KBM-7 (cell line): ENCODE measurements around the gene DBNDD1.
A peak's percentile ranks its signal among the peaks of the same experiment; 100 is the strongest.
"Not testable (repeated sequence)": the region's sequence is repeated elsewhere in the genome, so short reads cannot be mapped to it uniquely, and the experiment has no call there.

Experiments used
- DNase-seq: peaks from one replicate; pipeline ENCODE4 v3.0.0-alpha.2; 2015
- in situ Hi-C: fragments of 300-500 bp; cut with MboI; formaldehyde crosslinking; loops from 2 replicates; pipeline ENCODE4 v1.14.3; 2020; ENCODE audit warnings: low sequenced_read_pairs, low pct_unique_long_range_greater_than_20kb, mixed read lengths

DBNDD1 gene

DNA sequence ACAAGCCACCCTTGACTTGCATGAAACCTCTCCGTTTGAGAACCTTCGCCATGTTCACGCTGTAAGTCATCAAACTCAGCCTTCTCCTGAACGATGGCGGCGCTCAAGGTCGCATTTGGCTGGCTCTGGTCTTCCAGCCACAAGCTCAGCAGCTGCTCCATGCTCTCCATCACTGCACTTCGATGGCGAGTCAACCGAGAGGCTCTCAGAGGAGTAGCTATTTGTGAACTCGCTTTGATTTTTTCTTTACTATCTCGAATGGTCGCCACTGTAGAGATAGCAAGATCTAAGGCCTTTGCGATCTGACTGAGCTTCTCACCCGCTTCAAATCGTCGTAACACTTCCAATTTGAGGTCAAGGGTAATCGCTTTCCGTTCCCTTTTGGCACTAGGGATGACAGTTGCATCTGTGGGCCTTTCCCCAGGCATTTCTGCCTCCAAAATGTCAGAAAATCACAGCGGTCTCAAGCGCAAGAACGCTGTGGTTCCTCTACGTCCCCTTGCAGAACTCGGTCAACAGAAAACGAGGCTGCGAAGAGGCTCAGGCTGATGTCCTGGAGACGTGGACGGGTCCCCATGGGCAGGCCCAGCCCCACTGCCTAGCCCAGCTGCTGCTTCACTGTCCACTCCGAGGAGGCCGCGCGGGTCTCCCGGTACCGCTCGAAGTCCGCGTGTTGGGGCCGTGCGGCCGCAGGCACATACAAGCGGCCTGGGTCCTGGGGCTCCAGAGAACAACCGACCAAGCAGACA is 47.6 kb downstream of the DBNDD1 start:
- no peak for DNase-seq
- in situ Hi-C loops = no loop called here

DNA sequence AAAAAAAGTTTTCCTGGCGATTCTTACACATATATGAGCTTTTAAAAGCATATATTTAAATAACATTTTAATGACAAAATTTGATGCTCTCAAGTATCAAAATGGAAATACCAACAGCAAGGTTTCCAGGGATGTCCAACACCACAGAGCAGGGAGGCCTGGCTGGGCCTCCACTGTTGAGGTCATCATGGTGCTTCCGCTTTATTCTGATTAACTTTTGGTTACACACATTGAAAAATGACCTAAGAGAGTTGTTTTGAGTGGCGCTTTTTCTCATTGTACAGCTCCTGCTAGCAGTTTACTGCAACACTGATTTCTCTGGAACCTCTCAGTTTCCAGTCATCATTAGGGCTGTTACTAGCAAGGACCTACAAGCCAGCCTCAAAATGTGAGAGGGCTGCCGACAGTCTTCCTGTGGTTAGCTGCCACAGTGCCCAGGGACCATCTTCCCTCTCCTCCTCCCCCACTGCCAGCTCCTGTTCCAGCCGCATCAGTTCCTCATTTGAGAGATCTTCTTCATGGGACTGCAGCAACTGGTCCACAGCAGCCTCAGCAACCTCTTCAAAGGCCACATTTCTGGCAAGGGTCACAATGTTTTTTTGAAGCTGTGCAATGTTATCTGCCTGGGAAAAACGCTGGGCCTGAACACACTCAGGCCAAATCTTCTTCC is 49.4 kb downstream of the DBNDD1 start:
- DNase-seq = peak; percentile 95
- in situ Hi-C loops = no loop called here

DNA sequence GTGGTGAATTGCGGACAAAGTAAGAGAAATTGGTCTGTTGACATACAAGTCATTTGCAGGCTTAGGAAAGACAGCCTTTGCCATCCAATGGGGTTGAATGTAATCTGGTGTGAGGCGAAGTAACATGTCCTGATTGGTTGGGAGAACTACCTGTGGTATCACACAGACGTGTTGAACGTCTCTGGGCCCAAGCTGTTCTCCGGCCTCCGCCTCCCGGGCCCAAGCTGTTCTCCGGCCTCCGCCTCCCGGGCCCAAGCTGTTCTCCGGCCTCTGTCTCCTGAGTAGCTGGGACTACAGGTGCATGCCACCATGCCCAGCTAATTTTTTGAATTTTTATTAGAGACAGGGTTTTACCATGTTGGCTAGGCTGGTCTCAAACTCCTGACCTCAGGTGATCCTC is 51.2 kb downstream of the DBNDD1 start:
- DNase-seq, in situ Hi-C loops: not testable (repeated sequence)

DNA sequence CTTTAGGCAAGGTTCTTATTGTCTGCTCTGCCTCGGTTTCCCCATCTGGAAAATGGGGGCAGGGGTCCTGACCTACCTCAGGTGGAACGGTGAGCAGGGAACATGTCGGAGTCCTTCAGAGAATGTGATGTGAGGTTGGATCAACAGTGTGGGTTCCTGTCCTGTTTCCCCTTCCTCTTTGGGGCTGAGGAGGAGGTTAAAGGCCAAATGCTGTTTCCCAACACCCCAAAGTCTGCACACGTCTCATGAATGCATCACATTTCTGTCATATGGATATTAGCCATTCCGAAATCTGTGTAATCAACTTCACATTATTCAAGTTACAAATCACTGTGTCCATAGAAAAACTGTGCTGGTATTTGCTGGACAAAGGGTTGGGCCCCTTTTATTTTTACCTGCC is 51.8 kb downstream of the DBNDD1 start:
- in situ Hi-C loops, DNase-seq: not testable (repeated sequence)

DNA sequence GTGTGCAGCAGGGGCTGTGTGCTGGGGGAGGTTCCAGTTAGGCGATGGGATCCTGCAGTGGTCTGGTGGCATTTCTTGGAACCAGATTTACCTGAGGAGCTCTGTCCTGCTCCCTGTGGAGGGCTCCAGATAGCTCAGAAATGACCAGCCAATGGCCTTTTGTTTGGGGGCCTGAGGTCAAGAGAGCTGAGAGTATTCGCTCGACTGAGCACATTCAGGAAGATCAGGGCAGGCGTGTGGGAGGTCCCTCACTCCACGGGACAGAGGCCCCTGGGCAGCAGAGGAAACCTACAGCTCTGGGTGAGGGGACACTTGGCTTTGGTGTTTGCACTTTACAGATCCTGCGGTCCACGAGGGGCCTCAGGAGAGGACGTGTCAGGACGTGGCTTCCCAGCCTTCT is 52.5 kb downstream of the DBNDD1 start:
- DNase-seq = no peak
- in situ Hi-C loops = no loop called here

DNA sequence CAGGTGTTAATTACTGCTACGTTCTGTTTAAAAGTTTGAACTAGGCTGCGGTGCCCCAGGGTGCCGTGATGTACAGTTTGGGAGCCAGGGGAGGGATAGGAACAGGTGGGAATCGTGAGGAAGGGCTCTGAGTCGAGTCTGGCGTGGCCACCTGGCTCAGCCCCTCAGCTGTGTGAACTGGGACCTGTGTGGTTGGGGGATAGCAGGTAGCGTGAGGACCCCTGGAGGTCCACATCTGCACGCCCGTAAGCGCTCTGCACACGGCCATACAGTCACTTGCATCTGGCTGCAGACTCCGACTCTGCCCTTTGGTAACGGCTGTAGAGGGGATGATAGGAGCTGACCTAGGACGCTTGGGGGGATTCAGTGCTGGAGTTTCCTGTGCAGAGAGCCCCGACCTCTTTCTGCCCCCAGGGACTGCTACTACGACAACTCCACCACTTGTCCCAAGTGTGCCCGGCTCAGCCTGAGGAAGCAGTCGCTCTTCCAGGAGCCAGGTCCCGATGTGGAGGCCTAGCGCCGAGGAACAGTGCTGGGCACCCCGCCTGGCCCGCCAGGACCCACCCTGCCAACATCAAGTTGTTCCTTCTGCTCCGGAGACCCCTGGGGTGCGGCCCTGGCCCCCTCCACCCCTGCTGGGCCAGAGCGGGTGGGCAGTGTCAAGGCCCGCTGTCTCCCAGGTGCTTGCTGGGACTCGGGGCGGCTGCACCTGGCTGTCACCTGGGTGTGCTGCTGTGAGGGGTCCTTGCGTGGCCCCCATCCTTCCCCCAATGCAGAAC is 53.6 kb downstream of the DBNDD1 start:
- in situ Hi-C loops = no loop called here
- DNase-seq = no peak

DNA sequence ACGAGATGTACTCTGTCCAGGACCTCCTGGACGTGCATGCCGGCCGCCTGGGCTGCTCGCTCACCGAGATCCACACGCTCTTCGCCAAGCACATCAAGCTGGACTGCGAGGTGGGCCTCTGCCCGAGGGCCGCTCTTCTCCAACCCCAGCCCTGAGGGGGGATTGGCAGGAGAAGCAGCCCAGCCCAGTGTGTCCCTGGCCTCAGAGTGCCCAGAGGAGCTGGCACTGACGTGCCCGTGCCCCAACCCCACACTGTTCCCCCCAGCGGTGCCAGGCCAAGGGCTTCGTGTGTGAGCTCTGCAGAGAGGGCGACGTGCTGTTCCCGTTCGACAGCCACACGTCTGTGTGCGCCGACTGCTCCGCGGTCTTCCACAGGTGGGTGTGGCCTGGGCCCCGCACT is 55.1 kb downstream of the DBNDD1 start:
- in situ Hi-C loops = no loop called here

DNA sequence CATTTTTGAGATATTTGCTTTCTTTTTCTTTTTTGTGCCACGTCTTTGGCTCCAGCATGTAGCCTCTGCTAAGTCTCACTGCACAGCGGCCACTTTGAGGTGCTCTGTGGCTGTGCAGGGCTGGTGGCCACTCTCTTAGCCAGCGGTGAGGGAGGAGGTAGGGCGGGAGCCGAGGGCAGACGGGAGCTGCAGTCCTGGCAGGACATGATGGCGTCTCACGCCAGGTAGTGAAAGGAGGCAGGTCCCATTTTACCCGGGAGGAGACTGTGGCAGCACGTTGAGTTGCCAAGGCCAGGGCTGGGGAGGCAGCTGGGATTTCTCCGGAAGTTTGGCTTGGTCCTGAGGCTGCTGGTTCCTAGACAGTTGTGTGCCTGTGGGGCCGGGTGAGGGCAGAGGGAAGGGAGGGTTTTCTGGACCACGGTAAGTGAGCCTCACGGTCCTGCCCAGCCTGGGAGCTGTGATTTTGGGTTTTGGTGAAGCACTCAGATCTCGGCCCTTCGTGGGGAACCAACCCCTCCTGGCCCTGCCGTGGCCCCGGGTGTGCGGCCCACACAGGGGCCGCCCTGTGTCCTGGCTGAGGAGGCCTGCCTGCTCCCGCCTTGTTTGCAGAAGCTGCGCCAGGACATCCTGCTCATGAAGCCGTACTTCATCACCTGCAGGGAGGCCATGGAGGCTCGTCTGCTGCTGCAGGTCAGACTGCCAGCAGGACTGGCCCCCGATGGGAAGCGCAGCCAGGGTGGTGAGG is 56.3 kb downstream of the DBNDD1 start:
- no peak for DNase-seq
- in situ Hi-C loops = no loop called here

More for the DNA sequence above, 55.1 kb downstream of the DBNDD1 start:
- DNase-seq = no peak

DNA sequence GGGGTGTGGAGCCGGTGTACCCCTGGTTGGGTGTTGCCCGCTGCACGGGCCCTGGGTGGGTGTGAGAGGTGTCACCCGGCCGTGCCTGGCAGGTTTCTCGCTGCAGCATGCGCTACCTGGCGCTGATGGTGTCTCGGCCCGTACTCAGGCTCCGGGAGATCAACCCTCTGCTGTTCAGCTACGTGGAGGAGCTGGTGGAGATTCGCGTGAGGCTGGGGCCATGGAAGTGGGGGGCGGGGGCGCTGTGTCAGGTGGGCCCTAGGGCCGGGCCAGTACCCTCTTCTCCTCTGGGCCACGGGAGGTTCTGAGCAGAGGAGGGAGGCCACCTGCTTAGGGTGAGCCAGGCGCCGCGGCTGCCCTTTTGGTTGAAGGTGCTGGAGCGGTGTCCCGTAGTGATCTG is 57.3 kb downstream of the DBNDD1 start:
- no peak for DNase-seq
- in situ Hi-C loops = no loop called here

DNA sequence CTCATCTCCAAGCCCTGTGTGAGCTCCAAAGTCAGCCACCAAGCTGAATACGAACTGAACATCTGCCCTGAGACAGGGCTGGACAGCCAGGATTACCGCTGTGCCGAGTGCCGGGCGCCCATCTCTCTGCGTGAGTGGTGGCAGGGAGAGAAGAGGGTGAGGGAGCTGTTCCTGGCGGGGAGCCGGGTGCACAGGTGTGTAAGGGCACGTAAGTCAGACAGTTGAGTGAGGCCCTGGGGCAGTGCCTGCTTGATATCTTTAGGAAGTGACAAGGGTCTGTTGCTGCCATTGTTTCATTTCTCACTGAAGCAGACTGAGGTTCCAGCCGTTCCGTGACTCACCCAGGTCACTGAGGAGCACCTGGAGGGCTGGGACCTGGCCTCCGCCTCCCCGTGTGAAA is 58.3 kb downstream of the DBNDD1 start:
- DNase-seq = no peak
- in situ Hi-C loops = no loop called here

DNA sequence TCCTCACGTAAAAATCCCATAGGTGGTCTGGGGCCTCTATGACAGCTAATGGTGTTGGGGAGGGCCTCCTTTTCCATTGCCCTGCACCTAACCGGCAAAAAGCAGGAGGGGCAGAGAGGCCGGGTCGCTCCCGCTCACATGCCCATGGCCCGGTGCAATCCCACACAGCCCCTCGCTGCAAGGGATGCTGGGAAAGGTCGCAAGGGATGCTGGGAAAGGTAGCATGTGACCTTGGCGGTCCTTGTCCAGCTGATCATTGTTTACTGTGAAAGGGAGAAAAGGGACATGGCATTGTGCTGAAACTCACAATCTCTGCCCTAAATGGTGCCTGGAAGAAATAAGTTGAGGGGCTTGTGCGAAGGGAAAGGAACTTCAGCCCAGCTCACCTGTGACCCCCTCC is 60.7 kb downstream of the DBNDD1 start:
- DNase-seq = no peak
- in situ Hi-C loops = no loop called here

DNA sequence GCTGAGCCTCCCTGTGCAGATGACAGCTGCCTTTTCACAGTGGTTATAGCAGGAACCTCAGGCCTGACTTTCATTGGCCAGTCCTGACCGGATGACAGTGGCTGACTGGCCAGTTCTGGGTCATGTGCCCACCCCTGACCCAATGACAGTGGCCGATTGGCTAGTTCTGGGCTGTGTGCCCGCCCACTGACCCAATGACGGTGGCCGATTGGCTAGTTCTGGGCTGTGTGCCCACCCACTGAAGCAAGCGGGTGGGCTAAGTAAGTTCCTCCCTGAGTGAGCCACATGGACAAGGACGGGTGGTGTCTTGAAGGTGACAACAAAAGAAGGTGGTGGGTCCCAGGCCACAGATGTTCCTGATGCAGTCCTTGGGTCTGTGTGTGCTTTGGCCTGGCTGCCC is 61.2 kb downstream of the DBNDD1 start:
- in situ Hi-C loops = no loop called here
- peak; percentile 37 for DNase-seq

DNA sequence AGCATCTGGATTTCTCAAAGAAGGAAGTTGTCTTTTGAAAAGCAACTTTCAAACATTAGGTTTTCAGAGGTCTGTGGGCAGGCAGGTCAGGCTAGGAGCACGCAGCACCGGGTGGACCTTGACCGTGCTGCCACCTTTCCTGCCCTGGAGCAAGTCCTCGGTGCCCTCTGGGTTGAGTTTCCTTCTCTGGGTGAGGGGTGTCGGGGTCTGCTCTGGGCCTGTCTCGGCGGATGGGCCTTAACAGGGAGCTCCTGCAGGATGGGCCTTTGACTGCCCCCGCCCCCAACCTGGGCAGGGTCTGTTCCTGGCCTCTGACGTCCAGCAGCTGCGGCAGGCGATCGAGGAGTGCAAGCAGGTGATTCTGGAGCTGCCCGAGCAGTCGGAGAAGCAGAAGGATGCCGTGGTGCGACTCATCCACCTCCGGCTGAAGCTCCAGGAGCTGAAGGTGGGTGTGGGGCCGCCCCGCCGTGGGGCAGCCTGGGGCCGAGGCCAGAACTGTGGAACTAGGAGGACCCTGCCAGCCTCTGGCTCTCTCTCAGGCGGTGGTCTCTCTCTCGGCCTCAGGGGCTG is 62.0 kb downstream of the DBNDD1 start:
- in situ Hi-C loops = no loop called here
- DNase-seq = no peak

DNA sequence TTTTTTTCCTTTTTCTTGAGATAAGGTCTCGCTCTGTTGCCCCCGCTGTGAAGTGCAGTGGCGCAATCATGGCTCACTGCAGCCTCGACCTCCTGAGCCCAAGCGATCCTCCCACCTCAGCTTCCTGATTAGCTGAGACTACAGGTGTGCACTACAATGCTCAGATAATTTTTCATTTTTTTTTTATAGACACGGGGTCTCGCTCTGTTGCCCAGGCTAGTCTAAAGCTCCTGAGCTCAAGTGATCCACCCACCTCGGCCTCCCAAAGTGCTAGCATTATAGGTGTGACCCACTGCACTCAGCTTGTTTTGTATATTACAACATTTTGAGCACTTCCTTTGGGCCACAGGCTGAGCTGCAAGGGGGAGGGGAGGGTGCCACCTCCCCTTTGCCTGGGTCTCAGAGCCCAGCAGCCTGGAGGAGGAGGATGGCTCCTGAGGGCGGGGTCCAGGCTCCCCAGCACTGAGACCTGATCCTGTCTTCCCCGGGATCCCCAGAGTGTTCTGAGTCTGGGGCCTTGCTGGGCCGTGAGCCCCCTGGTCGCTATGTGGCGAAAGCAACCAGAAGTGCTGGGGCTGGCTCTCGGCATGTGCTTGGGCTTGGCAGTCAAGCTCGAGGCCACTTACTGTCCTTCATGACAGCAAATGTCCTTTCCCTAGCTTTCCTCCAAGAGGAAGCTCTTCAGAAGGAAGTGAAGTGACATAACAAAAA is 62.6 kb downstream of the DBNDD1 start:
- peak; percentile 49 for DNase-seq

DNA sequence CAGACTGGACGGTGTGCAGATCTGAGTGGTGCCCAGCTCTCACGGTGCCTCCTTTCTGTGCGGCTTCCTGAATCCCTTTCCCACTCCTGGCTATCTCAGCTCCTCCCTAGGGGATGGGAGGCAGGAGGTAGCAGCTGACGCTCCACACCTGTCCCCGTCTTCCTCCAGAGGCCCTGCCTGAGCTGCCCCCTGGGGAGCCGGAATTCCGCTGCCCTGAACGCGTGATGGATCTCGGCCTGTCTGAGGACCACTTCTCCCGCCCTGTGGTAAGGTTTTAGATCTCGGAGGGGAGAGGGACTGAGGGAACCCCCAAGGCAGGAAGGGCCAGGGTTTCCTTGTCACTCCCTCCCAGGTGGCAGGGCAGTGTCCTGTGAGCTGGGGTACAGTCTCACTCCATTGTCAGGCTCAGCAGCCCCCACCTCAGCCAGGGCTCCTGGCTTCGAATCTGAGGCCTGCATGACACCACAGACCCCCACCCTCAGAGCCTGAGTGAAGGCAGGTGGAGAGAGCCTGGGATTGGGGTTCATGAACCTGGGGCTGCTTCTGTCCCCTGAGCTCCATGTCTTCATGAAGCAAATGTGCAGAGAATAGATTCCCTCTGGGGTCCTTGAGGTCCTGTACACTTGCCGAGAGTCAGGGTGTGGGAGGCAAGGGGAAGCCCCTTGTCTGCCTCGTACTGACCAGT is 64.1 kb downstream of the DBNDD1 start:
- in situ Hi-C loops = no loop called here

More for the DNA sequence above, 62.6 kb downstream of the DBNDD1 start:
- in situ Hi-C loops = no loop called here

More for the DNA sequence above, 64.1 kb downstream of the DBNDD1 start:
- no peak for DNase-seq
